OCI-LY1 (cell line): ENCODE results near the gene ZNF22.

Experiments
- EZH2 ChIP-seq: fragments of 200-600 bp; sonication (generic), shearing (Covaris generic); IDR thresholded peaks from 2 replicates; pipeline ENCODE4 v1.8.0; 2017; ENCODE audit warnings: borderline replicate concordance, mixed run types, mild to moderate bottlenecking, antibody characterized with exemption, low read length, moderate library complexity, mixed read lengths
- TF ChIP-seq, protein P1 (sequence below): fragments of 200-600 bp; sonication (generic), shearing (Covaris generic); IDR thresholded peaks from 2 replicates; pipeline ENCODE4 v1.5.1; 2017; ENCODE audit warnings: mild to moderate bottlenecking, antibody characterized with exemption, low read length, moderate library complexity, mixed read lengths

DNA sequence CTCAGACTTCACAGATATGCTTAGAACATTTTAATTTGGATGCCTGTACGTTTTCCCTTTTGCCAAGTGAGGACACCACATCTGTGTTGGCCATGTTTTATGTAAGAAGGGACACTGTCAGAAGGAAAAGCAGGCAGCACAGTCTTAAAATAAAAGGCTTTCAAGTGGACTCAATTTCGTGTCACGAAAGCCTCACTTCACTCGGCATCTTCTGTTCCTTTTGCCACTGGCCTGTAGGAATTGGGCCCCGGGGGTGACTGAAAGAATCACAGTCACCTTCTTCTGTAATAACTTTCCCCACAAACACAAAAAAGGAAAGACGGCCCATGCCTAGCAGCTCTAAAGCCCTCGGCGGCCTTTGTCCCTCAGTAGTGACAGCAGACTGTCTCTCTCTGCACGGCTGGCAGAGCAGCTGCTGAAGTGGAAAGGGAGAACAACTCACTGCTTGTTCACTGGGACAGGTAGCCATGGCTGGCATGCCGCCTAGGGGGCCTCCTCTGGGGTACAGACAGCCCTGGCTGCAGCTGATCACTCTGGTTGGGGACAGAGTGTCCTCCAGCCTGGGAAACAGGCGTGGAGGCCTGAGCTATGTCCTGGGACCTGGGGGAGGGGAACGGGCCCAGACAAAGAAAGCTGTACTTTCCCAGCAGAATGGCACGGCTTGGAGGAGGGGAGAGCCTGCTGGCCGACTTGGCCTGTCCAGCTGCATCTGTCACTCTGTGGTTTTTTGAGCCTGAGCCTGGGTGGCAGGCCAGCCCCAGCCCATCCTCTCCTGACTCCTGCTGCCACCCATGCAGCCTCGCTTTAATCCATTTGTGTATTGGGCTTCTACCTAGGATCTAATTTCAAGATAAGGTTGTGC lies 36.7 kb upstream of the ZNF22 start:
- TF ChIP-seq, protein P1, sequence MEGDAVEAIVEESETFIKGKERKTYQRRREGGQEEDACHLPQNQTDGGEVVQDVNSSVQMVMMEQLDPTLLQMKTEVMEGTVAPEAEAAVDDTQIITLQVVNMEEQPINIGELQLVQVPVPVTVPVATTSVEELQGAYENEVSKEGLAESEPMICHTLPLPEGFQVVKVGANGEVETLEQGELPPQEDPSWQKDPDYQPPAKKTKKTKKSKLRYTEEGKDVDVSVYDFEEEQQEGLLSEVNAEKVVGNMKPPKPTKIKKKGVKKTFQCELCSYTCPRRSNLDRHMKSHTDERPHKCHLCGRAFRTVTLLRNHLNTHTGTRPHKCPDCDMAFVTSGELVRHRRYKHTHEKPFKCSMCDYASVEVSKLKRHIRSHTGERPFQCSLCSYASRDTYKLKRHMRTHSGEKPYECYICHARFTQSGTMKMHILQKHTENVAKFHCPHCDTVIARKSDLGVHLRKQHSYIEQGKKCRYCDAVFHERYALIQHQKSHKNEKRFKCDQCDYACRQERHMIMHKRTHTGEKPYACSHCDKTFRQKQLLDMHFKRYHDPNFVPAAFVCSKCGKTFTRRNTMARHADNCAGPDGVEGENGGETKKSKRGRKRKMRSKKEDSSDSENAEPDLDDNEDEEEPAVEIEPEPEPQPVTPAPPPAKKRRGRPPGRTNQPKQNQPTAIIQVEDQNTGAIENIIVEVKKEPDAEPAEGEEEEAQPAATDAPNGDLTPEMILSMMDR = no peak
- no peak for TF ChIP-seq EZH2
